DND-41 (cell line): ENCODE data around the gene ADD1.

ENCODE experiments used
- ATAC-seq: fragments of 200-7000 bp; cut with Tn5 transposase; 3 replicates; pipeline ENCODE4 v1.9.1; 2021; ENCODE audit warnings: low read depth; ENCODE audit not compliant: insufficient read depth
- DNase-seq: peaks from one replicate; pipeline ENCODE4 v3.0.0-alpha.2; 2020
- H2AFZ ChIP-seq: 2 replicates; pipeline ENCODE4 v1.6.0; 2012; ENCODE audit warnings: low read depth, low read length
- H3K27ac ChIP-seq: 2 replicates; pipeline ENCODE4 v1.5.1; 2012; ENCODE audit warnings: low read length, inconsistent platforms
- H3K27me3 ChIP-seq: fragments of 200-600 bp; sonication (generic); 2 replicates; pipeline ENCODE4 v1.6.0; 2012; ENCODE audit warnings: low read length, mild to moderate bottlenecking, inconsistent platforms; ENCODE audit not compliant: insufficient read depth, poor library complexity
- H3K36me3 ChIP-seq: 2 replicates; pipeline ENCODE4 v1.5.1; 2012; ENCODE audit warnings: low read length, inconsistent platforms; ENCODE audit not compliant: insufficient read depth
- H3K4me1 ChIP-seq: 2 replicates; pipeline ENCODE4 v1.5.1; 2012; ENCODE audit warnings: mild to moderate bottlenecking, low read length; ENCODE audit not compliant: insufficient read depth
- H3K4me2 ChIP-seq: 2 replicates; pipeline ENCODE4 v1.6.0; 2012; ENCODE audit warnings: mild to moderate bottlenecking, moderate library complexity, low read length, inconsistent platforms; ENCODE audit not compliant: insufficient read depth
- H3K4me3 ChIP-seq, 2 experiments: fragments of 200-600 bp in 1 of 2; shearing (Covaris generic) in 1 of 2; 2 replicates each; pipeline ENCODE4 v1.5.1; 2012 to 2016; ENCODE audit warnings: inconsistent platforms in 2 of 2, low read length in 2 of 2, mild to moderate bottlenecking in 2 of 2, low read depth in 1 of 2, moderate library complexity in 1 of 2
- H3K79me2 ChIP-seq: 2 replicates; pipeline ENCODE4 v1.6.0; 2012; ENCODE audit warnings: low read length, inconsistent platforms; ENCODE audit not compliant: insufficient read depth
- H3K9ac ChIP-seq: 2 replicates; pipeline ENCODE4 v1.6.0; 2012; ENCODE audit warnings: low read depth, mild to moderate bottlenecking, inconsistent platforms, low read length, moderate library complexity
- H3K9me3 ChIP-seq: 2 replicates; pipeline ENCODE4 v1.5.1; 2012; ENCODE audit warnings: low read length, moderate library complexity, mild to moderate bottlenecking, inconsistent platforms; ENCODE audit not compliant: insufficient read depth, severe bottlenecking
- H4K20me1 ChIP-seq: 2 replicates; pipeline ENCODE4 v1.6.0; 2012; ENCODE audit warnings: low read length; ENCODE audit not compliant: insufficient read depth
- EZH2 ChIP-seq: IDR thresholded peaks from 3 replicates; pipeline ENCODE4 v1.6.1; 2012; ENCODE audit warnings: borderline replicate concordance, low read depth, mild to moderate bottlenecking, moderate library complexity, low read length, inconsistent platforms; ENCODE audit not compliant: severe bottlenecking
- TF ChIP-seq, protein P1 (sequence below): IDR thresholded peaks from 2 replicates; pipeline ENCODE4 v1.5.1; 2012; ENCODE audit warnings: borderline replicate concordance, low read length, moderate library complexity, mild to moderate bottlenecking; ENCODE audit not compliant: poor library complexity, severe bottlenecking; ENCODE audit errors: extremely low read depth

ADD1 gene, protein sequence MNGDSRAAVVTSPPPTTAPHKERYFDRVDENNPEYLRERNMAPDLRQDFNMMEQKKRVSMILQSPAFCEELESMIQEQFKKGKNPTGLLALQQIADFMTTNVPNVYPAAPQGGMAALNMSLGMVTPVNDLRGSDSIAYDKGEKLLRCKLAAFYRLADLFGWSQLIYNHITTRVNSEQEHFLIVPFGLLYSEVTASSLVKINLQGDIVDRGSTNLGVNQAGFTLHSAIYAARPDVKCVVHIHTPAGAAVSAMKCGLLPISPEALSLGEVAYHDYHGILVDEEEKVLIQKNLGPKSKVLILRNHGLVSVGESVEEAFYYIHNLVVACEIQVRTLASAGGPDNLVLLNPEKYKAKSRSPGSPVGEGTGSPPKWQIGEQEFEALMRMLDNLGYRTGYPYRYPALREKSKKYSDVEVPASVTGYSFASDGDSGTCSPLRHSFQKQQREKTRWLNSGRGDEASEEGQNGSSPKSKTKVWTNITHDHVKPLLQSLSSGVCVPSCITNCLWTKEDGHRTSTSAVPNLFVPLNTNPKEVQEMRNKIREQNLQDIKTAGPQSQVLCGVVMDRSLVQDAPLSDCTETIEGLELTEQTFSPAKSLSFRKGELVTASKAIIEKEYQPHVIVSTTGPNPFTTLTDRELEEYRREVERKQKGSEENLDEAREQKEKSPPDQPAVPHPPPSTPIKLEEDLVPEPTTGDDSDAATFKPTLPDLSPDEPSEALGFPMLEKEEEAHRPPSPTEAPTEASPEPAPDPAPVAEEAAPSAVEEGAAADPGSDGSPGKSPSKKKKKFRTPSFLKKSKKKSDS

DNA sequence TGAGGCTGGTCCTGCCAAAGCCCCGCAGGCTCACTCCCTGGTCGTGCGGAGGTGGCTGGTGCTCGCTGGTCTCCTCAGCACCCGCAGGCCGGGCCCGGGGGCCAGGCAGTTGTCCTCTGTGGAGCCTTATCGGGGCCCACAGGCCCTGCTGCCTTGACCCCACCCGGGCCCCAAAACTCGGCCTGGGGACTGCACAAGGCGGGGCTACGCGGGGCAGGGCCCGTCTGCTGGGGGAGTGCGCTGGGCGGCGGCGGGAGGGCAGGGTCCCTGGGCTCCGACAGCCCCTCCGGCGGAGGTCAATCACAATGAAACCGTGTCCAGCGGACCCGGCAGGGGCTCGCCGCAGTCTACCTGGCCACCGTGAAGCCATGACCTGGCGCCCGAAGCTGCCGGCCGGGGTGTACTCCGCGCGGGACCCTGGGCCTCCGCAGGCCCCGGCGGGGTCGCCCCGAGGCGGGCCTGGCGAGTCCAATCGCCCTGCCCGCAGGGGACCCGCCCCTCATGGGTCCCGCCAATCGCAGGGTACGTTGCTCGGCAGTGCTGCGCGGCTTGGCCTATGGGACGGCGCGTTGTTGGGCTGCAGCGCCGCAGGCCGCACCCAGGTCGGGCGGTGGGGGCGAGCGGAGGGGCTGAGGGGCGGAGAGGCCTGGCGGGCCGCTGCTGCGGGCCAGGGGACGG lies at the start of gene ADD1:
ADD1 (plus strand) TSS at position 582 of the 678 bp plus-strand sequence. CDS start 32,072 bp downstream, outside the sequence.
- Histone ChIP-seq H3K9ac (peak within 1 kb of the TSS; percentile 86), H3K4me3 (peak within 1 kb of the TSS; percentile 89 to 97), H3K79me2 (peaks cover 67% of the 10 kb centered on the region), H3K9me3 (peaks cover 4% of the 10 kb centered on the region), H3K36me3 (peaks cover 3% of the 10 kb centered on the region; the same call in 1 of the 2 replicates), H3K4me1 (peaks cover 52% of the 10 kb centered on the region), H2AFZ (peak within 1 kb of the TSS; percentile 87), H4K20me1 (peaks cover 25% of the 10 kb centered on the region), H3K27ac (peak within 1 kb of the TSS; percentile 71), H3K4me2 (peak within 1 kb of the TSS; percentile 94), H3K27me3 (no peaks in the 10 kb centered on the region)
- ATAC-seq = peak; percentile 95
- TF ChIP-seq EZH2 = no peak
- TF ChIP-seq, protein P1, sequence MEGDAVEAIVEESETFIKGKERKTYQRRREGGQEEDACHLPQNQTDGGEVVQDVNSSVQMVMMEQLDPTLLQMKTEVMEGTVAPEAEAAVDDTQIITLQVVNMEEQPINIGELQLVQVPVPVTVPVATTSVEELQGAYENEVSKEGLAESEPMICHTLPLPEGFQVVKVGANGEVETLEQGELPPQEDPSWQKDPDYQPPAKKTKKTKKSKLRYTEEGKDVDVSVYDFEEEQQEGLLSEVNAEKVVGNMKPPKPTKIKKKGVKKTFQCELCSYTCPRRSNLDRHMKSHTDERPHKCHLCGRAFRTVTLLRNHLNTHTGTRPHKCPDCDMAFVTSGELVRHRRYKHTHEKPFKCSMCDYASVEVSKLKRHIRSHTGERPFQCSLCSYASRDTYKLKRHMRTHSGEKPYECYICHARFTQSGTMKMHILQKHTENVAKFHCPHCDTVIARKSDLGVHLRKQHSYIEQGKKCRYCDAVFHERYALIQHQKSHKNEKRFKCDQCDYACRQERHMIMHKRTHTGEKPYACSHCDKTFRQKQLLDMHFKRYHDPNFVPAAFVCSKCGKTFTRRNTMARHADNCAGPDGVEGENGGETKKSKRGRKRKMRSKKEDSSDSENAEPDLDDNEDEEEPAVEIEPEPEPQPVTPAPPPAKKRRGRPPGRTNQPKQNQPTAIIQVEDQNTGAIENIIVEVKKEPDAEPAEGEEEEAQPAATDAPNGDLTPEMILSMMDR = no peak
- peak; percentile 96 for DNase-seq

DNA sequence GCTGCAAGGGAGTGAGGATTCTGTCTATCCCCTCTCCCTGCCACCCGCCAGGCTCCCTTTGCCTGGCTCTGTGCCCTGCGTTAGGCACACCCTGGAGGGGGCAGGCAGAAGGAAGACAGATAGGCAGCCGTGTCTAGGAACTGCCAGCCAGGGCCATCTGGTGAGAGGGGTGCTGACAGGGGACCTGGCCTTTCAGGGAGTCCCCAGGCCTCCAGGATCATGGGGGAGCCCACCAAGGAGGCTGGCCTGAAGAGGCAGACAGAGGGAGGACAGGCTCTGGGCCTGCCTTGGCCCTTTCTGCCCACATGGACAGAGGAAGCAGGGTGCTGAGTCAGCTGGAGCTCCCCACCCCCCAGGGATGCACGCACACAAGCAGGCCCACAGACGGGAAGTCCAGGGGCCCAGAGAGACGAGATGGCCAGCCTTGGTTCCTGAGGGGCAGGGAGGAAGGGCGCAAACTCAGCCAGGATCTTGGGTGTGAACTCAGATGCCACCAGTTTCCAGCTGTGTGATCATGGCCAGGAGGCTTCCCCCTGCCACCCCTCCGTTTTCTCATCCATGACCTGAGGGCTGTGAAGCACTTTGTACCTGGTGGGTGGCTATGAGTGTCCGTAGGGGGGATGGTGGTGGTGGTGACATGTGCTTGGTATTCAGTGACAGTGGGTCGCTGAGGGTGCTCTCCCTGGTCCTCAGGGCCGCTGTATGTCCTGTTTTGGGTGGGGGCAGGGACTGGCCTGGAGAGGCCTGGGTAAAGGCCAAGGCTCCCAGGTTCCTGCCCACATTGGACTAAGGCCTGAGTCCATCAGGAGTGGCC lies 49.0 kb upstream of the ADD1 start:
- Histone ChIP-seq H3K36me3 (no peaks in the 10 kb centered on the region), H3K4me1 (no peaks in the 10 kb centered on the region), H3K9ac (no peak overlapping the region), H3K79me2 (no peaks in the 10 kb centered on the region), H2AFZ (no peak overlapping the region), H3K9me3 (no peaks in the 10 kb centered on the region), H3K4me3 (no peak overlapping the region), H3K27me3 (no peaks in the 10 kb centered on the region), H4K20me1 (no peaks in the 10 kb centered on the region), H3K27ac (no peak overlapping the region), H3K4me2 (no peak overlapping the region)
- ATAC-seq (no peak), DNase-seq (no peak)
- no peak for TF ChIP-seq EZH2
- TF ChIP-seq, protein P1 = no peak

DNA sequence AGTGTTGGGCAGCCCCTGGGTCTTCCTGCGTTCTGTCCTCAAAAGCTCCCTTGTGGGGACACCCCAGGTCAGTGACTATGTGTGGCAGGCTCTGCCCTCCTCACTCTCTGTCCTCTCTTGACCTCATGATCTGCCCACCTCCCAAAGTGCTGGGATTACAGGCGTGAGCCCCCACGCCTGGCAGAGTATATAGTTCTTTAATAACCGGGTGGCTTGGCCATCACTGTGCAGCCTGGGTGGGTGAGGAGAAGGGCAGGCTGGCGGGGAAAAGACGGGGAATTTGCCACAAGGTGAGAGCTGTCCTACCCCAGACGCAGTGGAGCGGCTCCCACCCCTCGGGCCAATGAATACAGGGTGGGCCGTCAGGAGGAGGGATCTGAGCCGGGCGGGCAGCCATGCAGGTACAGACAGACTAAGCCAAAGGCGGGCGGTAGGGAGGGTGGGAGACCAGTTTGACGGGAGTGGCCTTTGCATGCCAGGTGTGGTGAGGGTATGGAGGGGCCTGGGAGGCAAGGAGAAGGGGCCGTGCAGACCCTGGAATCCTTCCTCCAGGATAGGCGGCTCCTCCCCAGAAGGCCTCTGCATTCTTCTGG lies 48.2 kb upstream of the ADD1 start:
- Histone ChIP-seq H2AFZ (no peak overlapping the region), H3K4me1 (no peaks in the 10 kb centered on the region)

More for the DNA sequence above, 48.2 kb upstream of the ADD1 start:
- no peaks in the 10 kb centered on the region for H3K79me2 ChIP-seq
- no peaks in the 10 kb centered on the region for H3K9me3 ChIP-seq
- H3K4me2 ChIP-seq = no peak overlapping the region
- H3K9ac ChIP-seq = no peak overlapping the region
- no peak for TF ChIP-seq EZH2
- TF ChIP-seq, protein P1 = no peak
- no peaks in the 10 kb centered on the region for H3K36me3 ChIP-seq
- H4K20me1 ChIP-seq = no peaks in the 10 kb centered on the region
- no peak overlapping the region for H3K27ac ChIP-seq
- H3K4me3 ChIP-seq = no peak overlapping the region
- ATAC-seq = no peak
- no peaks in the 10 kb centered on the region for H3K27me3 ChIP-seq
- no peak for DNase-seq
